ENCODE data around the gene MAP6. TPM values are rescaled to one million over a fixed set of nuclear protein-coding genes. Genes with fewer than 3 reads are reported as not detected.
A peak's percentile ranks its signal among the peaks of the same experiment; 100 is the strongest.

Gene MAP6
- total and polyA plus RNA-seq, 9 of the 15 experiments (the other 6 are each of a cell fraction or from before 2014, with no cell fraction given), result not detected

DNA sequence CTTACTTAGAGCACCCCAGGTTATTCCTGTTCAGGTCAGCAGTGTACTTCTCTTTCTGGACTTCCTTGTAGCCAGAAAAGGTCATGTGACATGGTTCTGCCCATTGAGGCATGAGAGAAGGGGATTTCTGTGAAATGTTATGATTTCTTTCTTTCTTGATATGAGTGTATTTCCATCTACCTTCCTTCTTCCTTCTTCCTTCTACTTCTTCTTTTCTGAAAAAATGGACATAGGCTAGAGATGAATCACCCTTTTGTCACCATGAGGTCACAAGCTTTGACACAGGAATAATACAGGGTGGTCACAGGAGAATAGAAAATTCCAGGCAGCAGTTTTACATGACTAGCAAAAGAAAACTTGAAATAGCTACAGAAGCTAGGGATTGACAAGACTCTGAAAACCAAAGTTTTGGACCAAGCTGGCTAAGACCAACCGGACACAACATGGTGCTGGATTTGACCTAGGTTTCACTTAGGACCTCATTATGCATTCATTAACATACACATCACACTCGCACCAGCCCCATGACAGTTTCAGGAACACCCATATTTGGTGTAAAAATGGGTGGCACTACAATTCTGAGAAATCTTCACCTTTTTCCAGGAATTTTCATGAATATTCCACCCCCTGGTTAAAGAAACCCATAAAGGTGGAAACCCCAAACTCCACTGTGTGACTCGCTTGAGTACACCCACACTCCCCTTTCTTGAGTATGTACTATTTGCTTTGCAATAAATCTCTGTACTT lies 21.2 kb upstream of the MAP6 start (continued):
- TF ChIP-seq, protein P1, sequence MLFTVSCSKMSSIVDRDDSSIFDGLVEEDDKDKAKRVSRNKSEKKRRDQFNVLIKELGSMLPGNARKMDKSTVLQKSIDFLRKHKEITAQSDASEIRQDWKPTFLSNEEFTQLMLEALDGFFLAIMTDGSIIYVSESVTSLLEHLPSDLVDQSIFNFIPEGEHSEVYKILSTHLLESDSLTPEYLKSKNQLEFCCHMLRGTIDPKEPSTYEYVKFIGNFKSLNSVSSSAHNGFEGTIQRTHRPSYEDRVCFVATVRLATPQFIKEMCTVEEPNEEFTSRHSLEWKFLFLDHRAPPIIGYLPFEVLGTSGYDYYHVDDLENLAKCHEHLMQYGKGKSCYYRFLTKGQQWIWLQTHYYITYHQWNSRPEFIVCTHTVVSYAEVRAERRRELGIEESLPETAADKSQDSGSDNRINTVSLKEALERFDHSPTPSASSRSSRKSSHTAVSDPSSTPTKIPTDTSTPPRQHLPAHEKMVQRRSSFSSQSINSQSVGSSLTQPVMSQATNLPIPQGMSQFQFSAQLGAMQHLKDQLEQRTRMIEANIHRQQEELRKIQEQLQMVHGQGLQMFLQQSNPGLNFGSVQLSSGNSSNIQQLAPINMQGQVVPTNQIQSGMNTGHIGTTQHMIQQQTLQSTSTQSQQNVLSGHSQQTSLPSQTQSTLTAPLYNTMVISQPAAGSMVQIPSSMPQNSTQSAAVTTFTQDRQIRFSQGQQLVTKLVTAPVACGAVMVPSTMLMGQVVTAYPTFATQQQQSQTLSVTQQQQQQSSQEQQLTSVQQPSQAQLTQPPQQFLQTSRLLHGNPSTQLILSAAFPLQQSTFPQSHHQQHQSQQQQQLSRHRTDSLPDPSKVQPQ (CRISPR knock-in tag; IDR thresholded peaks at IDR 0.05; ENCODE audit: borderline replicate concordance), result no peak
- TF ChIP-seq ZNF583 (CRISPR knock-in tag; IDR thresholded peaks at IDR 0.05) (no peak), ZNF197 (CRISPR knock-in tag; IDR thresholded peaks at IDR 0.05; ENCODE audit: low read depth) (no peak), SMAD4 (CRISPR knock-in tag; conservative IDR thresholded peaks at IDR 0.05) (0 out of 2 replicates have a peak, but pooled peaks have one; percentile 31), SP1 (CRISPR knock-in tag; IDR thresholded peaks at IDR 0.05) (peak; percentile 18; the same call in 1 of the 2 replicates), HCFC1 (IDR thresholded peaks at IDR 0.05; ENCODE audit: low read depth, low read length) (no peak), ZBED1 (IDR thresholded peaks at IDR 0.05) (no peak), HDAC2 (IDR thresholded peaks at IDR 0.05) (no peak), PML (IDR thresholded peaks at IDR 0.05; ENCODE audit: low read length) (no peak; the same call in 1 of the 2 replicates), BRF1 (IDR thresholded peaks at IDR 0.05; ENCODE audit: borderline replicate concordance, extremely low read depth, insufficient read length) (no peak), TRIM24 (IDR thresholded peaks at IDR 0.05) (no peak), GATA2 (CRISPR knock-in tag; IDR thresholded peaks at IDR 0.05) (no peak), CBX2 (IDR thresholded peaks at IDR 0.05; ENCODE audit: insufficient read depth, low read length, poor library complexity, severe bottlenecking) (no peak), SRF (CRISPR knock-in tag; IDR thresholded peaks at IDR 0.05) (peak; percentile 86 to 98), GABPA (tag; conservative IDR thresholded peaks at IDR 0.05; ENCODE audit: low read depth) (peak; percentile 41; the same call in 1 of the 2 replicates), COPS2 (conservative IDR thresholded peaks at IDR 0.05) (no peak), KAT8 (IDR thresholded peaks at IDR 0.05; ENCODE audit: low read depth) (no peak), FOXA3 (CRISPR knock-in tag; conservative IDR thresholded peaks at IDR 0.05 in 1 of 2, IDR thresholded peaks at IDR 0.05 in 1 of 2) (no peak), ZNF41 (CRISPR knock-in tag; conservative IDR thresholded peaks at IDR 0.05) (0 out of 2 replicates have a peak, but pooled peaks have one; percentile 10)
- TF ChIP-seq, protein P2, sequence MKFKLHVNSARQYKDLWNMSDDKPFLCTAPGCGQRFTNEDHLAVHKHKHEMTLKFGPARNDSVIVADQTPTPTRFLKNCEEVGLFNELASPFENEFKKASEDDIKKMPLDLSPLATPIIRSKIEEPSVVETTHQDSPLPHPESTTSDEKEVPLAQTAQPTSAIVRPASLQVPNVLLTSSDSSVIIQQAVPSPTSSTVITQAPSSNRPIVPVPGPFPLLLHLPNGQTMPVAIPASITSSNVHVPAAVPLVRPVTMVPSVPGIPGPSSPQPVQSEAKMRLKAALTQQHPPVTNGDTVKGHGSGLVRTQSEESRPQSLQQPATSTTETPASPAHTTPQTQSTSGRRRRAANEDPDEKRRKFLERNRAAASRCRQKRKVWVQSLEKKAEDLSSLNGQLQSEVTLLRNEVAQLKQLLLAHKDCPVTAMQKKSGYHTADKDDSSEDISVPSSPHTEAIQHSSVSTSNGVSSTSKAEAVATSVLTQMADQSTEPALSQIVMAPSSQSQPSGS (CRISPR knock-in tag; IDR thresholded peaks at IDR 0.05), result no peak
- TF ChIP-seq, protein P3, sequence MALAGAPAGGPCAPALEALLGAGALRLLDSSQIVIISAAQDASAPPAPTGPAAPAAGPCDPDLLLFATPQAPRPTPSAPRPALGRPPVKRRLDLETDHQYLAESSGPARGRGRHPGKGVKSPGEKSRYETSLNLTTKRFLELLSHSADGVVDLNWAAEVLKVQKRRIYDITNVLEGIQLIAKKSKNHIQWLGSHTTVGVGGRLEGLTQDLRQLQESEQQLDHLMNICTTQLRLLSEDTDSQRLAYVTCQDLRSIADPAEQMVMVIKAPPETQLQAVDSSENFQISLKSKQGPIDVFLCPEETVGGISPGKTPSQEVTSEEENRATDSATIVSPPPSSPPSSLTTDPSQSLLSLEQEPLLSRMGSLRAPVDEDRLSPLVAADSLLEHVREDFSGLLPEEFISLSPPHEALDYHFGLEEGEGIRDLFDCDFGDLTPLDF (CRISPR knock-in tag; IDR thresholded peaks at IDR 0.05), result no peak
- TF ChIP-seq, protein P4, sequence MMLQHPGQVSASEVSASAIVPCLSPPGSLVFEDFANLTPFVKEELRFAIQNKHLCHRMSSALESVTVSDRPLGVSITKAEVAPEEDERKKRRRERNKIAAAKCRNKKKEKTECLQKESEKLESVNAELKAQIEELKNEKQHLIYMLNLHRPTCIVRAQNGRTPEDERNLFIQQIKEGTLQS (IDR thresholded peaks at IDR 0.05), result peak; percentile 87
- TF ChIP-seq, protein P4 (CRISPR knock-in tag; conservative IDR thresholded peaks at IDR 0.05), result 0 out of 2 replicates have a peak, but pooled peaks have one; percentile 24

Data from K562 (cell line).